PC-3 (cell line): ENCODE results near the gene GEMIN2.
"Not testable (repeated sequence)": the region's sequence is repeated elsewhere in the genome, so short reads cannot be mapped to it uniquely, and the experiment has no call there.

Source experiments
- CTCF ChIP-seq: fragments of 300-600 bp; sonication (generic); conservative IDR thresholded peaks from 2 replicates; pipeline ENCODE4 v1.5.1; 2017; ENCODE audit warnings: antibody characterized with exemption, low read depth, mild to moderate bottlenecking, low read length
- EZH2 ChIP-seq: fragments of 300-600 bp; sonication (generic); IDR thresholded peaks from one replicate; pipeline ENCODE4 v1.6.1; 2017; ENCODE audit warnings: antibody characterized with exemption, mild to moderate bottlenecking, low read length; ENCODE audit not compliant: unreplicated experiment

- TF ChIP-seq CTCF, EZH2: not testable (repeated sequence)
Observed at GRCh38 chr14:39099215-39099614, 14.9 kb upstream of the GEMIN2 start.
